GM12801 (cell line): ENCODE data around the gene SPTB.

Experiments
- TF ChIP-seq, protein P1 (sequence below): IDR thresholded peaks from one replicate; pipeline ENCODE4 v1.5.1; 2011; ENCODE audit warnings: control low read depth; ENCODE audit not compliant: insufficient read length; ENCODE audit errors: extremely low read depth

Gene SPTB

DNA sequence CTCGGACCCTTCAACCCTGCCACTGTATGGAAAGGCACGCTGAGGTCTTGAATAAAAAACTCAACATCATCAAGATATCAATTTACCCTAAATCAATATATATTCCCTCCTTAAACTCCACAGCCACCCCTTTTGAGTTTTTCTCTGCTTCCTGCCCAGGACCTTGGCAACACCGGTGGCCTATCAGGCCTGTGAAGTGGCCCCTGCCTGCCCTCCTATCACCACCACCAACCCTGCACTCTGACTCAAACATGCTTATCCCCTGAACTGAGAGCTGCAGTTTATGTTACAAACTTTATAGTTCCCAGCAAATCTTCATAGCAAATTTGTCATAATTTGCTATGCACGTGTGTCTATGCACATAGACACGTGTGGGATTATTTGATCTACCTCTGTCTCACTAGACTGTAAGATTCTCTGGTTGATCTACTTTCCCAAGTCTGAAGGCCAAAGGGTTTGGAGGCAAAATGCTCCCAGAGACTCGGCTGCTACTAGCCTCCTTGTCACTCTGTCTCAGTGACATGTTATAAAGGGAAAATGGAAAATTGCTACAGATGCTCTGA, 63.4 kb downstream of the SPTB start:
- TF ChIP-seq, protein P1, sequence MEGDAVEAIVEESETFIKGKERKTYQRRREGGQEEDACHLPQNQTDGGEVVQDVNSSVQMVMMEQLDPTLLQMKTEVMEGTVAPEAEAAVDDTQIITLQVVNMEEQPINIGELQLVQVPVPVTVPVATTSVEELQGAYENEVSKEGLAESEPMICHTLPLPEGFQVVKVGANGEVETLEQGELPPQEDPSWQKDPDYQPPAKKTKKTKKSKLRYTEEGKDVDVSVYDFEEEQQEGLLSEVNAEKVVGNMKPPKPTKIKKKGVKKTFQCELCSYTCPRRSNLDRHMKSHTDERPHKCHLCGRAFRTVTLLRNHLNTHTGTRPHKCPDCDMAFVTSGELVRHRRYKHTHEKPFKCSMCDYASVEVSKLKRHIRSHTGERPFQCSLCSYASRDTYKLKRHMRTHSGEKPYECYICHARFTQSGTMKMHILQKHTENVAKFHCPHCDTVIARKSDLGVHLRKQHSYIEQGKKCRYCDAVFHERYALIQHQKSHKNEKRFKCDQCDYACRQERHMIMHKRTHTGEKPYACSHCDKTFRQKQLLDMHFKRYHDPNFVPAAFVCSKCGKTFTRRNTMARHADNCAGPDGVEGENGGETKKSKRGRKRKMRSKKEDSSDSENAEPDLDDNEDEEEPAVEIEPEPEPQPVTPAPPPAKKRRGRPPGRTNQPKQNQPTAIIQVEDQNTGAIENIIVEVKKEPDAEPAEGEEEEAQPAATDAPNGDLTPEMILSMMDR, result no peak

DNA sequence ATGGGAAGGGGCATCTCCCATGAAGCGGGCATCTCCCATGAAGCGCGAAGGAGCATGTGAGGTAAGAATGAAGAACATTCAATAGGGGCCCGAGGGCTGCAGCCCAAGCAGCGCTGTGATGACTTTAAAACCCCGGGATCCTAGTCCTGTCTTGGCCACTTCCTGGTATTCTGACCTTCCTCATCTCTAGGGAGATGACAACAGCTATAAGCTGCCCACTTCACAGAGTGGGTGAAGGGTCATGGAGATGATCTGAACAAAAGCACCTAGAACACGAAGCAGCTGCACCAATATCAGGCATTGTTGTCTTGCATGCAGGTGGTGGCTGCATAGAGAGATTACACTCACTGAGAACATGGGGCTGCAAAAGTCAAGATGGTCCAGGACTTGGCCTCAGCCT, 64.5 kb downstream of the SPTB start:
- TF ChIP-seq, protein P1, result no peak

DNA sequence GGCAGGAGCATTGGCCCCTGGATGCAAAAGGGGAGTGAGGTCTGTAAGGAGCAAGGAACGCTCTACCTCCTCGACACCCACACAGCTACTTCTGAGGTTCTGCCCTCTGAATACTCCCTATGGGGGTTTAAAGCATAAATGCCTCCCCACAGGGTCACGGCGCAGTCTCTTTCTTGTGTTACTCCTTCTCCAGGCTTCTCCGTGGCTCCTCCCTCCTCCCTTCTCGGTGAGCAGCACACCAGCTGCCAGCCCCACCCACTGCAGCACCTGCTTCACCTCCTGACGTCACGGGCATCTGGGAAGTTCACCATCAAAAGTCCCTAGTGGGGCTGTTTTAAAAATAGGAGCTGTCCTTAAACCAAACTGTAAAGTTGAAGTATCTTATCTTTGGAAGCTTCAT, 67.3 kb downstream of the SPTB start:
- TF ChIP-seq, protein P1, result no peak

DNA sequence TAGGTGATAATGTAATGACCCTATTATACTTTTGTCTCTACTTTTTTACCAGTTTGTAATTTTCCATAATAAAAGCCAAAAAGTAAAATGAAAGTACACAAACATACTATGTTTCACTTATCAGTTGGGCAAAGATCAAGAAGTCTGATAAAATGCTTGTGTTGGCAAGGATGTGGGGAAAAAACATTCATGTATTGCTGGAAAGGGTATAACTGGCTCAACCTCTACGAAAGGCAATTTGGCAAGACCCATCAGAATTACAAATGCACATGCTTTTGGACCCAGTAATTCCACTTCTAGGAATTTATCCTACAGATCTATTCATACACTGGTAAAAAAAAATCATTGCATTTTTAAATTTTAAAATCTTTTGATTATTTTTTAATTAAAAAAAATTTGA, 68.0 kb downstream of the SPTB start:
- TF ChIP-seq, protein P1, result no peak

DNA sequence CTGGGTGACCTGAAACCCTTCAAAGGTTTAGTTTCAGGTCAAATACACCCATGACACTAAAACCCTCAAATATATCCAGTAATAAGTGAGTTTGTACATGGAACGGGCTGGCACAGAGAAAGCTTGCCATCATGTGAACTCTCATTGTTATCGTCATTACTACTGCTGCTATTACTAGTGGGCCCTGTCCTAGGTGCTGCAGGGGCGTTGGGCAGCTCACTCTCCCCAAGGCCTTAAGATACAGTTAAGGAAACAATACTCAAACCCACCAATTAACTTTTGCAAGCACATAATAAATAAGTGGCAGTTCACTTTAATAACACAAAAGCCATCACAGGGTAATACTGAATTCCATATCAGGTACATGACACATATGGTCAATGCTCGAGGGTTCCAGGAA, 71.3 kb downstream of the SPTB start:
- TF ChIP-seq, protein P1, result no peak

DNA sequence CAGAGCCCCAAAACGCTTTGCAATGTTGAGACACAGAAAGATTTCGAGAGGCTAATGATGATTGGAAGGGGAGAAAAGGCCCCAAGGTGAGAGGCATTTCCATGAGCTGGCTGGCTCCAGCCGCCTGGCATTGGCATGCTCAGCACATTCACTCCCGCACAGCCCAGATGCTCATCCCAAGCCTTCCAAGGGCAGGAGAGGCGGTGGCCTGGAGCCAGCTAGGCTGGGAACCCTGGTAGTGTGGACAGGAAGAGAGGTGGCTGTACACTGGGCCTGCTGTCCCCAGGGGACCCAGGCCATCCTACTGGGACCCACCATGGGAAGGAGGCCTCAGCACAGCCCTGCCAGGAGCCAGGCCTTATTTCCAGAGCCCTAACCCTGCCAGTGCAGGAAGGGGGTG, 72.2 kb downstream of the SPTB start:
- TF ChIP-seq, protein P1, result no peak

DNA sequence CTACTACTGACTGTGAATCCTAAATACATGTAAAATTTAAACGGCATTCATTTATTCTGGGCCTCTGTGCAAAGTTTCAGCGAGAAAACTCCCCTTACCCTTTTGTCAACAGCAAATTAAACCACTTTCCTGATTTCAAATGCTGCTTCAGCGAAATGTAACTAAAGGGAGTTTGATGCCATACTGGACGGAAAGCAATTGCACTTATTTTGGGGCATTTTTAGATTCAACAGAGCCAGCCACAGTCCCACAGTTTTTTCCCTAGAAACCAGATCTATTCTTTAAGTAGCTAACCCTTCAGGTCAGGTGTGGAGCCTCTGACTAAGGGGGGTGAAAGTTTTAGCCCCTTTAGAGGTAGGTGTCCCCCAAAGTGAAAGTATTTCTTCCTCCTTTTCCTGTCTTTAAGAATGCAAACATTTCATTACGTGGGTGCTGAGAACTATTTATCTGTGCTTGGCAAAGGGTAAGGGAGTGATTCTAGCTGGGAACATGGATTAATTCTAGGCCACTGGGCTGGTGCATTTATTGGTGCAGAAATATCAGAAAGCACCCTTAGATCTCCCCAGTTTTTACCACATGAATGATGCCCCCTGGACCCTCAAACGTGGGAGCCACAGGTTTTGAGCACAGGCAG, 72.7 kb downstream of the SPTB start:
- TF ChIP-seq, protein P1, result no peak
